HG03571 (cell line): ENCODE measurements around the gene LMOD1.
"Not testable (repeated sequence)": the region's sequence is repeated elsewhere in the genome, so short reads cannot be mapped to it uniquely, and the experiment has no call there.

ENCODE experiments used
- ATAC-seq: cut with Tn5 transposase; IDR thresholded peaks from one replicate; pipeline ENCODE4 v1.9.1; 2021; ENCODE audit not compliant: unreplicated experiment

The LMOD1 gene

GRCh38 chr1:201949491-201949890, 3.1 kb upstream of the LMOD1 start:
- no peak for ATAC-seq

GRCh38 chr1:201947697-201948008, 1.3 kb upstream of the LMOD1 start:
- no peak for ATAC-seq

GRCh38 chr1:201945863-201946223, 505 bp downstream of the LMOD1 start:
- no peak for ATAC-seq

- ATAC-seq = no peak
Observed at GRCh38 chr1:201945157-201945556, 1.2 kb downstream of the LMOD1 start.

- ATAC-seq = no peak
Observed at GRCh38 chr1:201944639-201945038, 1.7 kb downstream of the LMOD1 start.

GRCh38 chr1:201944002-201944401, 2.3 kb downstream of the LMOD1 start:
- ATAC-seq = no peak

- ATAC-seq = no peak
Observed at GRCh38 chr1:201942129-201942495, 4.2 kb downstream of the LMOD1 start.

GRCh38 chr1:201941420-201942128, 4.8 kb downstream of the LMOD1 start:
- ATAC-seq = no peak

GRCh38 chr1:201940316-201940715, 6.0 kb downstream of the LMOD1 start:
- not testable (repeated sequence) for ATAC-seq

GRCh38 chr1:201939574-201939973, 6.8 kb downstream of the LMOD1 start:
- no peak for ATAC-seq

- no peak for ATAC-seq
Observed at GRCh38 chr1:201939148-201939547, 7.2 kb downstream of the LMOD1 start.

- ATAC-seq = no peak
Observed at GRCh38 chr1:201938440-201939035, 7.8 kb downstream of the LMOD1 start.

GRCh38 chr1:201937624-201938213, 8.6 kb downstream of the LMOD1 start:
- ATAC-seq = no peak

- no peak for ATAC-seq
Observed at GRCh38 chr1:201933840-201934430, 12.4 kb downstream of the LMOD1 start.

- ATAC-seq = no peak
Observed at GRCh38 chr1:201930803-201931202, 15.5 kb downstream of the LMOD1 start.

- no peak for ATAC-seq
Observed at GRCh38 chr1:201930137-201930536, 16.2 kb downstream of the LMOD1 start.

- no peak for ATAC-seq
Observed at GRCh38 chr1:201928266-201928665, 18.1 kb downstream of the LMOD1 start.

GRCh38 chr1:201925981-201926645, 20.2 kb downstream of the LMOD1 start:
- no peak for ATAC-seq

GRCh38 chr1:201925301-201925567, 21.1 kb downstream of the LMOD1 start:
- ATAC-seq = no peak

GRCh38 chr1:201921952-201922558, 24.3 kb downstream of the LMOD1 start:
- no peak for ATAC-seq

- ATAC-seq = no peak
Observed at GRCh38 chr1:201918343-201918742, 28.0 kb downstream of the LMOD1 start.
